Measurements from ENCODE around the gene XRN2. TPM values are rescaled to one million over a fixed set of nuclear protein-coding genes. Genes with fewer than 3 reads are reported as not detected.

Gene XRN2
- total RNA-seq, 1 experiment from 2014 or later: 118 TPM

GRCh38 chr20:21380711-21381110, 77.6 kb downstream of the XRN2 start (continued):
- TF ChIP-seq ATF2 (CRISPR knock-in tag; IDR thresholded peaks at IDR 0.05; ENCODE audit: borderline replicate concordance, low read depth): no peak
- TF ChIP-seq CREB1 (CRISPR knock-in tag; IDR thresholded peaks at IDR 0.05): no peak
- TF ChIP-seq SMAD4 (CRISPR knock-in tag; IDR thresholded peaks at IDR 0.05): no peak
- TF ChIP-seq EMX1 (CRISPR knock-in tag; IDR thresholded peaks at IDR 0.05): no peak
- TF ChIP-seq ZNF425 (CRISPR knock-in tag; conservative IDR thresholded peaks at IDR 0.05): no peak
- no peak for TF ChIP-seq ZNF512 (CRISPR knock-in tag; IDR thresholded peaks at IDR 0.05; ENCODE audit: borderline replicate concordance)
- TF ChIP-seq USF1 (CRISPR knock-in tag; IDR thresholded peaks at IDR 0.05): no peak

- Mint-ChIP-seq H3K4me1 (peaks cover 12% of the 10 kb centered on the region), H3K9me3 (no peaks in the 10 kb centered on the region), H3K27ac (no peak overlapping the region), H3K36me3 (peaks cover 21% of the 10 kb centered on the region; the same call in 1 of the 2 replicates), H3K27me3 (ENCODE audit: low read depth) (no peaks in the 10 kb centered on the region), H3K4me3 (no peak overlapping the region)
- DNase-seq (ENCODE audit: low spot score) (no peak), ATAC-seq (no peak)
- ChIA-PET CTCF (no interaction called here), POLR2A (no interaction called here)
- no peak for TF ChIP-seq PRDM15 (CRISPR knock-in tag; IDR thresholded peaks at IDR 0.05)
- no peak for TF ChIP-seq TCF7 (CRISPR knock-in tag; IDR thresholded peaks at IDR 0.05; ENCODE audit: low read depth)
- no peak for TF ChIP-seq ZMAT4 (CRISPR knock-in tag; IDR thresholded peaks at IDR 0.05)
- TF ChIP-seq ZNF532 (CRISPR knock-in tag; IDR thresholded peaks at IDR 0.05; ENCODE audit: borderline replicate concordance): no peak
- no peak for TF ChIP-seq ZNF512 (CRISPR knock-in tag; IDR thresholded peaks at IDR 0.05; ENCODE audit: borderline replicate concordance)
- TF ChIP-seq ATF6 (CRISPR knock-in tag; IDR thresholded peaks at IDR 0.05): no peak
- no peak for TF ChIP-seq JUN (CRISPR knock-in tag; IDR thresholded peaks at IDR 0.05)
- TF ChIP-seq ELF4 (CRISPR knock-in tag; IDR thresholded peaks at IDR 0.05; ENCODE audit: low read depth): no peak
- TF ChIP-seq ZNF671 (CRISPR knock-in tag; IDR thresholded peaks at IDR 0.05): no peak
- no peak for TF ChIP-seq MXD4 (CRISPR knock-in tag; IDR thresholded peaks at IDR 0.05; ENCODE audit: borderline replicate concordance)
These were observed 78.5 kb downstream of the XRN2 start for GRCh38 chr20:21381619-21382018.
